HG03060 (cell line): ENCODE data around the gene ABCC1.
"Not testable (repeated sequence)": the region's sequence is repeated elsewhere in the genome, so short reads cannot be mapped to it uniquely, and the experiment has no call there.

Experiments used
- ATAC-seq: cut with Tn5 transposase; IDR thresholded peaks from one replicate; pipeline ENCODE4 v1.9.1; 2021; ENCODE audit warnings: low read depth, moderate number of reproducible peaks; ENCODE audit not compliant: unreplicated experiment

The ABCC1 gene

GRCh38 chr16:16148755-16149154, 199.3 kb downstream of the ABCC1 start:
- ATAC-seq: no peak

- ATAC-seq: no peak
These were observed 200.3 kb downstream of the ABCC1 start for GRCh38 chr16:16149710-16150116.

- ATAC-seq: no peak
These were observed 200.9 kb downstream of the ABCC1 start for GRCh38 chr16:16150117-16150877.

- ATAC-seq: no peak
These were observed 201.4 kb downstream of the ABCC1 start for GRCh38 chr16:16150878-16151152.

GRCh38 chr16:16151315-16151714, 201.9 kb downstream of the ABCC1 start:
- no peak for ATAC-seq

GRCh38 chr16:16153000-16153399, 203.6 kb downstream of the ABCC1 start:
- not testable (repeated sequence) for ATAC-seq

GRCh38 chr16:16154281-16154951, 205.0 kb downstream of the ABCC1 start:
- no peak for ATAC-seq

- no peak for ATAC-seq
These were observed 205.8 kb downstream of the ABCC1 start for GRCh38 chr16:16155234-16155633.

- ATAC-seq: no peak
These were observed 207.8 kb downstream of the ABCC1 start for GRCh38 chr16:16157166-16157565.

- no peak for ATAC-seq
These were observed 208.8 kb downstream of the ABCC1 start for GRCh38 chr16:16158082-16158658.

GRCh38 chr16:16158741-16159374, 209.4 kb downstream of the ABCC1 start:
- ATAC-seq: no peak

- ATAC-seq: no peak
These were observed 210.2 kb downstream of the ABCC1 start for GRCh38 chr16:16159662-16160061.

- no peak for ATAC-seq
These were observed 211.9 kb downstream of the ABCC1 start for GRCh38 chr16:16161319-16161718.

GRCh38 chr16:16161840-16162239, 212.4 kb downstream of the ABCC1 start:
- ATAC-seq: not testable (repeated sequence)

GRCh38 chr16:16162591-16162990, 213.2 kb downstream of the ABCC1 start:
- no peak for ATAC-seq

- no peak for ATAC-seq
These were observed 213.7 kb downstream of the ABCC1 start for GRCh38 chr16:16163109-16163508.

GRCh38 chr16:16163571-16163970, 214.2 kb downstream of the ABCC1 start:
- no peak for ATAC-seq

GRCh38 chr16:16164243-16164642, 214.8 kb downstream of the ABCC1 start:
- no peak for ATAC-seq

GRCh38 chr16:16166085-16166484, 216.7 kb downstream of the ABCC1 start:
- ATAC-seq: no peak

GRCh38 chr16:16166949-16167348, 217.5 kb downstream of the ABCC1 start:
- no peak for ATAC-seq

- no peak for ATAC-seq
These were observed 218.5 kb downstream of the ABCC1 start for GRCh38 chr16:16167927-16168326.
